ES-I3 (cell line): Measurements from ENCODE around the gene SCAND1.

Experiments
- H3K36me3 ChIP-seq: 2 replicates; pipeline ENCODE4 v1.6.1; 2013; ENCODE audit warnings: mild to moderate bottlenecking, low read length, control low read depth, moderate library complexity; ENCODE audit not compliant: insufficient read depth
- H3K4me1 ChIP-seq: 2 replicates; pipeline ENCODE4 v1.6.1; 2013; ENCODE audit warnings: mild to moderate bottlenecking, control low read depth, low read length; ENCODE audit not compliant: insufficient read depth
- H3K9ac ChIP-seq: 2 replicates; pipeline ENCODE4 v1.6.1; 2013; ENCODE audit warnings: low read depth, mild to moderate bottlenecking, low read length, moderate library complexity
- H3K9me3 ChIP-seq: 2 replicates; pipeline ENCODE4 v1.6.1; 2013; ENCODE audit warnings: mild to moderate bottlenecking, low read length, moderate library complexity; ENCODE audit not compliant: control insufficient read depth, insufficient read depth

Gene SCAND1

DNA sequence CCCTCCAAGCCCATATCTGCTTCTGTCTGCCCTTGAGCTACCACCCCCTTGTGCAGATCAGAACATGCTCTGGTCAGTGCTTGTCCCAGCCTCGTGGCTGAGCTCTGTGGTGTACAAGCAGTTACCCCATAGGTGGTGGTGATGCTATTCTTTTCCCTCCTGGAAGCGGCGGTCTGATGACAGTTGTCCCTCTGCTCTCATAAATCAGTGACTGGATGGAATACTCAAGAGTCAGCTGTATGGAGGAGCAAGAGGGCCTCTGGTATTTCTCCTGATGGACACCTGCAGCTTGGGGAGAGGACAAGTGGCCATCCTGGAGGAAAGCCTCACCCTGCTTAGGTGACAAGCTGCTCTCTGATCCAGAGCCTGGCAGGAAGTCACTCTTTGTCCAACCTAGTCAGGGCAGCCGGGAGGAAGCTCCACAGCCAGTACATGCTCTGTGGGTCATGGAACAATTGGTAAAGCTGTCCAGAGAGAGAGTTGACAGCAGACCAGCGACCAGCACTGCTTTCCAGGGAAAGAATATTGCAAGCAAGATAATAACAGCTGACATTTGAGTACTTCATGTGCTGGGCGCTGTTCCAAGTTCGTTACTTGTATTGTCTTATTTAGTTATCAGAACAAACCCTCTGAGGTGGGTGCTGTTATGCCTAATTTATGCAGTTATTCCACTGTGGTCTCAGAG, 47.1 kb downstream of the SCAND1 start:
- peaks cover 15% of the 10 kb centered on the region; the same call in 1 of the 2 replicates for H3K4me1 ChIP-seq
- H3K36me3 ChIP-seq, result no peaks in the 10 kb centered on the region; the same call in 1 of the 2 replicates
- no peaks in the 10 kb centered on the region for H3K9me3 ChIP-seq
- no peak overlapping the region for H3K9ac ChIP-seq

DNA sequence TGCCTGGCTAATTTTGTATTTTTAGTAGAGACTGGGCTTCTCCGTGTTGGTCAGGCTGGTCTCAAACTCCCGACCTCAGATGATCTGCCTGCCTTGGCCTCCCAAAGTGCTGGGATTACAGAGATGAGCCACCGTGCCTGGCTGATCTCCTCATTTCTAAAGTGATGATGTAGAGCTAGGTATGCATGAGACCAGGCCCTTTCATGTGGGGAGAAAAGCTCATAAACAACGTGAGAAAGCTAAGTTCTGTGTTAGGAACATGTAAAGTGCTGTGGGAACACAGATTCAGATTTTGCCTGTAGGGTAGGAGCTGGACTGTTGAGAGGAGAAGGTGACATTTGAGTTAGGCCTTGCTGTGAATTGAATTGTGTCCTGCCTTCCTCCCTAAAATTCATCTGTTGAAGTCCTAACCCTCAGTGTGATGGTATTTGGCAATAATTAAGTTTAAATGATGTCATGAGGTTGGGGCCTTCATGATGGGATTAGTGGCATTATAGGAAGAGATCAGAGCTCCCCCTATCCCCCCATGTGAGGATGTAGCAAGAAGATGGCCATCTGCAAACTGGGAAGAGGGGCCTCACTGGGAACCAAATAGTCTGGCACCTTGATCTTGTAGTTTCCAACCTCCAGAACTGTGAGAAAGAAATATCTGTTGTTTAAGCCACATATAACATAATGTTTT, 49.2 kb downstream of the SCAND1 start:
- Histone ChIP-seq H3K4me1 (peaks cover 15% of the 10 kb centered on the region; the same call in 1 of the 2 replicates), H3K9ac (no peak overlapping the region), H3K9me3 (no peaks in the 10 kb centered on the region), H3K36me3 (no peaks in the 10 kb centered on the region; the same call in 1 of the 2 replicates)

DNA sequence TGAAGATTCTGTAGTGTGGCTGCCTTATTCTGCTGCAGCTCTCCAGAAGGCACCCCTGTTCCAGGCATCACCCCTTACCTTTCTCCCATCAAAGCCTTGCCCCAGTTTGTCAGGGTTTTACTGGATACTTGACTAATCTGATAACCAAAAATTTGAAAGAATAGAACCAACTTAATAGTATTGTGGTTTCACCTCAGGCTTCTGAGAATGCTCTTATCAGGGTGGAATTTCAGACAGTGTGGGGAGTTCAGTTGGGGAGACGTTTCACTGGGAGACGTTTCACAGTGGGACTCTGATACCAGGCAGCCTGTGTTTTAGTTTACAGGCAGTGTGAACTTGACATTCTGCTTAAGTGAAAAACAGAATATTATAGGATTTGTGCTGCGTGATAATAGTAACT, 50.5 kb downstream of the SCAND1 start:
- Histone ChIP-seq H3K36me3 (no peaks in the 10 kb centered on the region; the same call in 1 of the 2 replicates), H3K4me1 (peaks cover 15% of the 10 kb centered on the region; the same call in 1 of the 2 replicates), H3K9me3 (no peaks in the 10 kb centered on the region), H3K9ac (no peak overlapping the region)
